Natural killer cell (primary cell): Measurements from ENCODE around the gene PHF23. TPM values are rescaled to one million over a fixed set of nuclear protein-coding genes. Genes with fewer than 3 reads are reported as not detected.

Experiments
- ATAC-seq, 3 donors: fragments of 150-1000 bp in 2 of 3; fragments of 200-7000 bp in 1 of 3; cut with Tn5 transposase; 1 replicate in 1 of 3; 2 replicates in 2 of 3; pipeline ENCODE4 v1.10.0; 2021; ENCODE audit warnings: mild to moderate bottlenecking in 2 of 3, moderate library complexity in 2 of 3
- DNase-seq, 2 donors: peaks; one replicate each; pipeline versions ENCODE4 v3.0.0 to v3.0.0-alpha.2; 2013 to 2021; ENCODE audit warnings: mixed read lengths in 1 of 2
- H3K27ac ChIP-seq: one replicate; pipeline ENCODE4 v1.5.1; 2013; ENCODE audit warnings: mild to moderate bottlenecking, low read length
- H3K27me3 ChIP-seq: one replicate; pipeline ENCODE4 v1.6.1; 2013; ENCODE audit warnings: low read length; ENCODE audit not compliant: control insufficient read depth, insufficient read depth
- H3K36me3 ChIP-seq: one replicate; pipeline ENCODE4 v1.6.1; 2013; ENCODE audit warnings: low read length; ENCODE audit not compliant: control insufficient read depth, insufficient read depth
- H3K4me1 ChIP-seq: one replicate; pipeline ENCODE4 v1.6.1; 2013; ENCODE audit warnings: low read length; ENCODE audit not compliant: control insufficient read depth, insufficient read depth
- H3K4me3 ChIP-seq: one replicate; pipeline ENCODE4 v1.5.1; 2013; ENCODE audit warnings: low read length
- H3K9me3 ChIP-seq: one replicate; pipeline ENCODE4 v1.6.1; 2013; ENCODE audit warnings: low read length; ENCODE audit not compliant: control insufficient read depth, insufficient read depth
- H3K27ac Mint-ChIP-seq, 2 donors: one replicate each; pipeline ENCODE4 v1.8.0; 2022; ENCODE audit warnings: mild to moderate bottlenecking in 2 of 2, mixed read lengths in 2 of 2, moderate library complexity in 1 of 2
- H3K27me3 Mint-ChIP-seq, 2 donors: one replicate each; pipeline ENCODE4 v1.8.0; 2022; ENCODE audit warnings: low read depth in 2 of 2, mixed read lengths in 2 of 2
- H3K36me3 Mint-ChIP-seq: one replicate; pipeline ENCODE4 v1.8.0; 2022; ENCODE audit warnings: mixed read lengths
- H3K4me1 Mint-ChIP-seq, 2 donors: one replicate each; pipeline ENCODE4 v1.8.0; 2022; ENCODE audit warnings: mixed read lengths in 2 of 2
- H3K4me3 Mint-ChIP-seq: one replicate; pipeline ENCODE4 v1.8.0; 2022; ENCODE audit warnings: mild to moderate bottlenecking, moderate library complexity, mixed read lengths
- H3K9me3 Mint-ChIP-seq, 2 donors: one replicate each; pipeline ENCODE4 v1.8.0; 2022; ENCODE audit warnings: mixed read lengths in 2 of 2
- WGBS: methylation state at CpG from one replicate; pipeline ENCODE4 v1.1.7; 2013; ENCODE audit warnings: missing lambda C conversion rate; ENCODE audit not compliant: insufficient coverage; 5-methylcytosine and 5-hydroxymethylcytosine counted together
- intact Hi-C: fragments of 100-400 bp; cut with micrococcal nuclease; formaldehyde crosslinking; loops from one replicate; pipeline ENCODE4 v1.14.2; 2022
- total RNA-seq, 4 donors: library from RNA; stranded (reverse); fragments of 120-200 nt in 1 of 4; gene quantifications; one replicate each; pipeline versions ENCODE4 v1.2.3 to v1.2.4, GENCODE V29; 2013 to 2022
- TF ChIP-seq, protein P1 (sequence below): fragments of 200-600 bp; IDR thresholded peaks from one replicate; pipeline ENCODE4 v1.8.0; 2022; ENCODE audit warnings: antibody characterized with exemption

The PHF23 gene
- total RNA-seq, 3 donors from 2014 or later (not counting 1 experiment from before 2014, with no cell fraction given), result 19.3 to 32.3 (median 20.8) TPM

GRCh38 chr17:7243453-7243729 lies 4.1 kb upstream of the PHF23 start:
- peak overlapping the region; percentile 89 for H3K4me3 ChIP-seq
- DNase-seq (no peak), ATAC-seq (no peak)
- Mint-ChIP-seq H3K9me3 (no peaks in the 10 kb centered on the region), H3K4me1 (peaks cover 39 to 49% of the 10 kb centered on the region in 2 donors), H3K36me3 (no peaks in the 10 kb centered on the region), H3K27me3 (no peaks in the 10 kb centered on the region), H3K27ac (peak overlapping the region; percentile 97 to 99), H3K4me3 (peak overlapping the region; percentile 95)
- H3K27ac ChIP-seq, result peak overlapping the region; percentile 83
- H3K36me3 ChIP-seq, result peaks cover 34% of the 10 kb centered on the region
- no peaks in the 10 kb centered on the region for H3K9me3 ChIP-seq
- H3K4me1 ChIP-seq, result peaks cover 31% of the 10 kb centered on the region
- WGBS, result 67% methylated on average over 2 of the region's 2 CpGs
- intact Hi-C loops, result loop anchor here (1.0 to 2.0 kb wide), 2 partner anchors 9 to 63 kb away; partner anchors contain the start of genes EIF5A and ELP5
- TF ChIP-seq, protein P1, sequence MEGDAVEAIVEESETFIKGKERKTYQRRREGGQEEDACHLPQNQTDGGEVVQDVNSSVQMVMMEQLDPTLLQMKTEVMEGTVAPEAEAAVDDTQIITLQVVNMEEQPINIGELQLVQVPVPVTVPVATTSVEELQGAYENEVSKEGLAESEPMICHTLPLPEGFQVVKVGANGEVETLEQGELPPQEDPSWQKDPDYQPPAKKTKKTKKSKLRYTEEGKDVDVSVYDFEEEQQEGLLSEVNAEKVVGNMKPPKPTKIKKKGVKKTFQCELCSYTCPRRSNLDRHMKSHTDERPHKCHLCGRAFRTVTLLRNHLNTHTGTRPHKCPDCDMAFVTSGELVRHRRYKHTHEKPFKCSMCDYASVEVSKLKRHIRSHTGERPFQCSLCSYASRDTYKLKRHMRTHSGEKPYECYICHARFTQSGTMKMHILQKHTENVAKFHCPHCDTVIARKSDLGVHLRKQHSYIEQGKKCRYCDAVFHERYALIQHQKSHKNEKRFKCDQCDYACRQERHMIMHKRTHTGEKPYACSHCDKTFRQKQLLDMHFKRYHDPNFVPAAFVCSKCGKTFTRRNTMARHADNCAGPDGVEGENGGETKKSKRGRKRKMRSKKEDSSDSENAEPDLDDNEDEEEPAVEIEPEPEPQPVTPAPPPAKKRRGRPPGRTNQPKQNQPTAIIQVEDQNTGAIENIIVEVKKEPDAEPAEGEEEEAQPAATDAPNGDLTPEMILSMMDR, result no peak
- H3K27me3 ChIP-seq, result no peaks in the 10 kb centered on the region

GRCh38 chr17:7242717-7243452 lies 3.6 kb upstream of the PHF23 start:
- Mint-ChIP-seq H3K9me3 (no peaks in the 10 kb centered on the region), H3K27ac (peak overlapping the region; percentile 97 to 99), H3K4me1 (peaks cover 39 to 49% of the 10 kb centered on the region in 2 donors), H3K36me3 (no peaks in the 10 kb centered on the region), H3K4me3 (peak overlapping the region; percentile 95), H3K27me3 (no peaks in the 10 kb centered on the region)
- peak overlapping the region; percentile 89 for H3K4me3 ChIP-seq
- peak; percentile 43 to 79 (median 60) for ATAC-seq
- peaks cover 31% of the 10 kb centered on the region for H3K4me1 ChIP-seq
- H3K27ac ChIP-seq, result peak overlapping the region; percentile 83
- no peaks in the 10 kb centered on the region for H3K9me3 ChIP-seq
- 2% methylated on average over 49 of the region's 49 CpGs for WGBS
- TF ChIP-seq, protein P1, result no peak
- DNase-seq, result peak; percentile 93 to 98
- H3K27me3 ChIP-seq, result no peaks in the 10 kb centered on the region
- H3K36me3 ChIP-seq, result peaks cover 34% of the 10 kb centered on the region
- intact Hi-C loops, result loop anchor here (1.0 to 2.0 kb wide), 2 partner anchors 9 to 64 kb away; partner anchors contain the start of genes EIF5A and ELP5

GRCh38 chr17:7241783-7242716 lies 2.8 kb upstream of the PHF23 start, which contains the start of gene GABARAP:
Gene GABARAP, minus strand, starts transcription at chr17:7242449. Its CDS starts 119 bp downstream, at chr17:7242330.
- H3K4me1 Mint-ChIP-seq, result peaks cover 44 to 54% of the 10 kb centered on the region in 2 donors
- H3K36me3 Mint-ChIP-seq, result no peaks in the 10 kb centered on the region

More at GRCh38 chr17:7241783-7242716, 2.8 kb upstream of the PHF23 start, which contains the start of gene GABARAP:
- intact Hi-C loops, result loop anchor here (2.0 kb wide), 1 partner anchor 65 kb away; the partner anchor contains the start of gene EIF5A
- Mint-ChIP-seq H3K27ac (peak within 1 kb of the TSS; percentile 97 to 99), H3K9me3 (no peaks in the 10 kb centered on the region), H3K4me3 (peak within 1 kb of the TSS; percentile 95), H3K27me3 (no peaks in the 10 kb centered on the region)
- TF ChIP-seq, protein P1, result no peak
- under 1% methylated on average over 60 of the region's 62 CpGs for WGBS
- Histone ChIP-seq H3K4me1 (peaks cover 37% of the 10 kb centered on the region), H3K27ac (peak within 1 kb of the TSS; percentile 83), H3K4me3 (peak within 1 kb of the TSS; percentile 89), H3K27me3 (no peaks in the 10 kb centered on the region), H3K36me3 (peaks cover 33% of the 10 kb centered on the region), H3K9me3 (no peaks in the 10 kb centered on the region)
- ATAC-seq, result peak; percentile 58 to 82 (median 63)
- DNase-seq, result peak; percentile 93 to 96
